ENCODE measurements around the gene MACIR.

DNA sequence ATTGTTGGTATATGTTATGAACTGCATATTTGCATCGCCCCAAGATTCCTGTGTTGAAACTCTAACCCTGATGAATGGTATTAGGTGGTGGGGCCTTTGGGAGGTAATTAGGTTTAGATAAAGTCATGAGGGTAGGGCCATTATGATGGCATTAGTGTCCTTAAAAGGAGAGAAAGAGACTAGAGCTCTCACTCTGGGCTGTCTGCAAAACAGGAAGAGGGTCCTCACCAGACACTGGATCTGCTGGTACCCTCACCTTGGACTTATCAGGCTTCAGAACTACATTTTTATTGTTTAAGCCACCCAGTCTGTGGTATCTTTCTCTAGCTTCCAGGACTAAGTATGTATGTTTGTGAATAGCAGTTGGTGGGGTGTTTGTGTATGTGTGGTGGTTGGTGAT, 68.9 kb downstream of the MACIR start:
- TF ChIP-seq, protein P1, sequence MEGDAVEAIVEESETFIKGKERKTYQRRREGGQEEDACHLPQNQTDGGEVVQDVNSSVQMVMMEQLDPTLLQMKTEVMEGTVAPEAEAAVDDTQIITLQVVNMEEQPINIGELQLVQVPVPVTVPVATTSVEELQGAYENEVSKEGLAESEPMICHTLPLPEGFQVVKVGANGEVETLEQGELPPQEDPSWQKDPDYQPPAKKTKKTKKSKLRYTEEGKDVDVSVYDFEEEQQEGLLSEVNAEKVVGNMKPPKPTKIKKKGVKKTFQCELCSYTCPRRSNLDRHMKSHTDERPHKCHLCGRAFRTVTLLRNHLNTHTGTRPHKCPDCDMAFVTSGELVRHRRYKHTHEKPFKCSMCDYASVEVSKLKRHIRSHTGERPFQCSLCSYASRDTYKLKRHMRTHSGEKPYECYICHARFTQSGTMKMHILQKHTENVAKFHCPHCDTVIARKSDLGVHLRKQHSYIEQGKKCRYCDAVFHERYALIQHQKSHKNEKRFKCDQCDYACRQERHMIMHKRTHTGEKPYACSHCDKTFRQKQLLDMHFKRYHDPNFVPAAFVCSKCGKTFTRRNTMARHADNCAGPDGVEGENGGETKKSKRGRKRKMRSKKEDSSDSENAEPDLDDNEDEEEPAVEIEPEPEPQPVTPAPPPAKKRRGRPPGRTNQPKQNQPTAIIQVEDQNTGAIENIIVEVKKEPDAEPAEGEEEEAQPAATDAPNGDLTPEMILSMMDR (IDR thresholded peaks at IDR 0.05) = no peak
- TF ChIP-seq POLR2A (IDR thresholded peaks at IDR 0.05) = no peak
